MM.1S (cell line): ENCODE measurements around the gene PKD2L1.

Source experiments
- DNase-seq: peaks from one replicate; pipeline ENCODE4 v3.0.0-alpha.2; 2015
- H2AFZ ChIP-seq: fragments of 300-600 bp; sonication (generic); 2 replicates; pipeline ENCODE4 v1.6.0; 2016; ENCODE audit warnings: antibody characterized with exemption, low read length
- H3F3A ChIP-seq: fragments of 300-600 bp; sonication (generic); 2 replicates; pipeline ENCODE4 v1.6.1; 2016; ENCODE audit warnings: mild to moderate bottlenecking, antibody characterized with exemption, low read length, moderate library complexity, mixed read lengths; ENCODE audit not compliant: insufficient read depth
- H3K27ac ChIP-seq: fragments of 300-600 bp; sonication (generic); 2 replicates; pipeline ENCODE4 v1.5.1; 2016; ENCODE audit warnings: mild to moderate bottlenecking, low read length
- H3K27me3 ChIP-seq: fragments of 300-600 bp; sonication (generic); replicated peaks from 2 replicates; pipeline ENCODE4 v1.6.0; 2016; ENCODE audit warnings: low read length; ENCODE audit not compliant: insufficient read depth
- H3K36me3 ChIP-seq: fragments of 300-600 bp; sonication (generic); replicated peaks from 2 replicates; pipeline ENCODE4 v1.6.1; 2016; ENCODE audit warnings: mild to moderate bottlenecking, low read length, mixed read lengths; ENCODE audit not compliant: insufficient read depth
- H3K4me1 ChIP-seq: fragments of 300-600 bp; sonication (generic); 2 replicates; pipeline ENCODE4 v1.6.1; 2016; ENCODE audit warnings: low read length, mixed read lengths
- H3K4me2 ChIP-seq: fragments of 300-600 bp; sonication (generic); 2 replicates; pipeline ENCODE4 v1.6.0; 2016; ENCODE audit warnings: low read depth, low read length
- H3K4me3 ChIP-seq: fragments of 300-600 bp; sonication (generic); 2 replicates; pipeline ENCODE4 v1.5.1; 2016; ENCODE audit warnings: low read length, mixed read lengths
- H3K79me2 ChIP-seq: fragments of 300-600 bp; sonication (generic); 2 replicates; pipeline ENCODE4 v1.6.1; 2016; ENCODE audit warnings: mixed run types, low read length, mixed read lengths
- H3K9ac ChIP-seq: fragments of 300-600 bp; sonication (generic); 2 replicates; pipeline ENCODE4 v1.6.1; 2016; ENCODE audit warnings: low read length, mixed read lengths
- H3K9me2 ChIP-seq: fragments of 300-600 bp; sonication (generic); replicated peaks from 2 replicates; pipeline ENCODE4 v1.6.1; 2016; ENCODE audit warnings: mild to moderate bottlenecking, low read length, mixed read lengths; ENCODE audit not compliant: insufficient read depth
- H3K9me3 ChIP-seq: fragments of 300-600 bp; sonication (generic); replicated peaks from 2 replicates; pipeline ENCODE4 v1.6.1; 2016; ENCODE audit warnings: mild to moderate bottlenecking, low read length, mixed read lengths; ENCODE audit not compliant: insufficient read depth
- H4K20me1 ChIP-seq: fragments of 300-600 bp; sonication (generic); 2 replicates; pipeline ENCODE4 v1.6.1; 2016; ENCODE audit warnings: mild to moderate bottlenecking, low read length, moderate library complexity, mixed read lengths; ENCODE audit not compliant: insufficient read depth
- EZH2 ChIP-seq: fragments of 300-600 bp; sonication (generic); optimal IDR thresholded peaks from 2 replicates; pipeline ENCODE3; 2017; ENCODE audit warnings: low read depth, mild to moderate bottlenecking, antibody characterized with exemption, low read length, mixed read lengths
- EZH2phosphoT487 ChIP-seq: fragments of 300-600 bp; sonication (generic); IDR thresholded peaks from 2 replicates; pipeline ENCODE4 v1.6.1; 2018; ENCODE audit warnings: antibody characterized with exemption, low read length
- TF ChIP-seq, protein P1 (sequence below): fragments of 300-600 bp; sonication (generic); IDR thresholded peaks from 2 replicates; pipeline ENCODE4 v1.5.1; 2016; ENCODE audit warnings: antibody characterized with exemption, low read length, mixed read lengths

The PKD2L1 gene

DNA sequence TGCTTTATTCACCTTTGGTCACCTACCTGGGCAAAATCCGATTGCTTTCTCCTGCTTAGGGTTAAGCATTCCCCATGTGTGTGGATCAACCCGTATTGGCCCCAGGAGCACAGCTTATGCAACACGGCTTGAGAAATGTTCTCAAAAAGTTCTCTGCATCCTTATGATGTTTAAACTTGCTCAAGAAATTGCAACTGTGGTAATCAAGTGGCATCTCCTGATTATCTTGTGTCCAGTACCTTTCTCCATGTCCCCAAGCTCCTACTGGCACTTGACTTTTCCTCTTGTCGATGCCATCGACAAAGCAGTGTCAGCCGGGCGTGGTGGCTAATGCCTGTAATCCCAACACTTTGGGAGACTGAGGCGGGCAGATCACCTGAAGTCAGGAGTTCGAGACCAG, 4.7 kb upstream of the PKD2L1 start:
- no peaks in the 10 kb centered on the region for H3K9me3 ChIP-seq
- no peaks in the 10 kb centered on the region for H3K9me2 ChIP-seq
- H3K4me2 ChIP-seq, result no peak overlapping the region
- no peaks in the 10 kb centered on the region for H3K79me2 ChIP-seq
- H2AFZ ChIP-seq, result no peak overlapping the region
- peaks cover 12% of the 10 kb centered on the region; the same call in 1 of the 2 replicates for H3F3A ChIP-seq
- H3K4me3 ChIP-seq, result no peak overlapping the region
- H3K36me3 ChIP-seq, result no peaks in the 10 kb centered on the region
- H3K27me3 ChIP-seq, result no peaks in the 10 kb centered on the region
- no peaks in the 10 kb centered on the region for H4K20me1 ChIP-seq
- H3K9ac ChIP-seq, result no peak overlapping the region
- H3K27ac ChIP-seq, result no peak overlapping the region
- TF ChIP-seq, protein P1, sequence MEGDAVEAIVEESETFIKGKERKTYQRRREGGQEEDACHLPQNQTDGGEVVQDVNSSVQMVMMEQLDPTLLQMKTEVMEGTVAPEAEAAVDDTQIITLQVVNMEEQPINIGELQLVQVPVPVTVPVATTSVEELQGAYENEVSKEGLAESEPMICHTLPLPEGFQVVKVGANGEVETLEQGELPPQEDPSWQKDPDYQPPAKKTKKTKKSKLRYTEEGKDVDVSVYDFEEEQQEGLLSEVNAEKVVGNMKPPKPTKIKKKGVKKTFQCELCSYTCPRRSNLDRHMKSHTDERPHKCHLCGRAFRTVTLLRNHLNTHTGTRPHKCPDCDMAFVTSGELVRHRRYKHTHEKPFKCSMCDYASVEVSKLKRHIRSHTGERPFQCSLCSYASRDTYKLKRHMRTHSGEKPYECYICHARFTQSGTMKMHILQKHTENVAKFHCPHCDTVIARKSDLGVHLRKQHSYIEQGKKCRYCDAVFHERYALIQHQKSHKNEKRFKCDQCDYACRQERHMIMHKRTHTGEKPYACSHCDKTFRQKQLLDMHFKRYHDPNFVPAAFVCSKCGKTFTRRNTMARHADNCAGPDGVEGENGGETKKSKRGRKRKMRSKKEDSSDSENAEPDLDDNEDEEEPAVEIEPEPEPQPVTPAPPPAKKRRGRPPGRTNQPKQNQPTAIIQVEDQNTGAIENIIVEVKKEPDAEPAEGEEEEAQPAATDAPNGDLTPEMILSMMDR, result no peak
- TF ChIP-seq EZH2 (no peak), EZH2phosphoT487 (no peak)
- DNase-seq, result no peak
- peaks cover 13% of the 10 kb centered on the region for H3K4me1 ChIP-seq

DNA sequence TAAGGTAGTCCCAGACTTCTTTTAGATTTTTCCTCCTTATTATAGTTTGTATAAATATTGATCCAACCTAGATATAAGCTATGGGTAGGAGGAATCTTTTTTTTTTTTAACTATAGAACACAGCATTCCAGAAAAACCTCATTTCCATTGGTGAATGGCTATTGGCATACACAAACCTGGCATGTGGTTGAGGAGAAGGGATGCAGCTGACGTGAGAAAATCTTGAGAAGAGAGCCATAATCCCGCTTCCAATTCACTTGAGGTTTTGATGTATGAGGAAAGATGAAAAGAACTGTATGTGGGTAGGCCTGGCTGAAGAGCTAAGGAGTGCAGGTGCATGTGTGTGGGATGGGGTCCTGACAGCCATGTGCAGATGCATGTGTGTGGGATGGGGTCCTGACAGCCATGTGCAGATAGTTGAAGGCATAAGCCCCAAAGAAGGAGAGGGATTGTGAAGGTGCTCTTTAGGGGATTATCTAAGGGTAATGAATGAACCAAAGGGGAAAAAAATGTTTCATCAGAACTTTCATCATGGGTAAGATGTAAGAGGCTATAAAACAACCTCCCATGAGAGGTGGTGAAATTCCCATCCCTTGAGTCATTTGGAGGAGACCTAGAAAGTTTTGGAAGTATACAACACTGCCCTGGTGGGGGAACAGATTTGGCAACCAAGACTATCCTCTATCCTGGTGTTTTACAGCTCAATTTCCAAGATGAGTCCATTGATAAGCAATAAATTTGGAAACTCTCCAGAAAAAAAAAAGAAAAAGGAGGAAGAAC, 3.8 kb upstream of the PKD2L1 start:
- Histone ChIP-seq H3K9me3 (no peaks in the 10 kb centered on the region), H3K4me1 (peaks cover 4% of the 10 kb centered on the region), H3K27ac (no peak overlapping the region), H3F3A (peaks cover 3% of the 10 kb centered on the region; the same call in 1 of the 2 replicates), H3K36me3 (no peaks in the 10 kb centered on the region), H3K79me2 (no peaks in the 10 kb centered on the region), H2AFZ (no peak overlapping the region), H3K9me2 (no peaks in the 10 kb centered on the region), H3K4me2 (no peak overlapping the region), H3K9ac (no peak overlapping the region), H4K20me1 (no peaks in the 10 kb centered on the region), H3K4me3 (no peak overlapping the region), H3K27me3 (no peaks in the 10 kb centered on the region)
- TF ChIP-seq, protein P1, result no peak
- TF ChIP-seq EZH2phosphoT487, result no peak
- DNase-seq, result no peak

DNA sequence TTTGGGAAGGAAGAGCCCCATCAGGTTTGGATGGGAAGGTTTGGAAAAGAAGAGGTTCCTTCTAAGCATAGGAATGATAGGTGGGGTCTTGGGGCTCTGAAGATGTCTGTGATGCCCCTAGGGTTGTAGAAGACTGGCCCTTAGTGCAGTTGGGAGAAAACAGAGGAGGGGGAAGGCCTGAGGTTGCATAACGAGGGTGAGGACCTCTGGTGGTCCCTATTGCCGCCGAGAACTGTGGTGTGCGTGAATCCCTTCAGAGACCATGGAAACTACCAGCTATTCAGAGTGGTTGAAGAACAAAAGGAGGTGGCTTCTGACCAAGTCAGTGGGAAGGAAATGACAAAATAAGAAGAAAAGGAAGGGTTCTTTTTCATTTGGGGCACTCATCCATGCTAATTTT, 3.1 kb upstream of the PKD2L1 start:
- Histone ChIP-seq H3K9ac (no peak overlapping the region), H3K9me2 (no peaks in the 10 kb centered on the region), H3K36me3 (no peaks in the 10 kb centered on the region), H3K9me3 (no peaks in the 10 kb centered on the region), H4K20me1 (no peaks in the 10 kb centered on the region), H3F3A (no peaks in the 10 kb centered on the region), H3K27me3 (no peaks in the 10 kb centered on the region), H3K4me1 (peaks cover 2% of the 10 kb centered on the region; the same call in 1 of the 2 replicates), H3K4me3 (no peak overlapping the region), H3K4me2 (no peak overlapping the region), H3K79me2 (no peaks in the 10 kb centered on the region), H3K27ac (no peak overlapping the region), H2AFZ (no peak overlapping the region)
- no peak for DNase-seq
- TF ChIP-seq EZH2, result no peak
- TF ChIP-seq, protein P1, result no peak
- TF ChIP-seq EZH2phosphoT487, result no peak
